Chondrocyte (in vitro differentiated cells): ENCODE data around the gene HADHA. TPM values are rescaled to one million over a fixed set of nuclear protein-coding genes. Genes with fewer than 3 reads are reported as not detected.

ENCODE experiments used
- DNase-seq: peaks from one replicate; pipeline ENCODE4 v3.0.0; 2021; ENCODE audit warnings: mixed read lengths, low spot score
- H3K27ac Mint-ChIP-seq: one replicate; pipeline ENCODE4 v1.8.0; 2021; ENCODE audit warnings: mild to moderate bottlenecking, moderate library complexity, mixed read lengths; ENCODE audit not compliant: unreplicated experiment
- H3K27me3 Mint-ChIP-seq: 2 replicates; pipeline ENCODE4 v1.8.0; 2021; ENCODE audit warnings: low read depth, mixed read lengths
- H3K36me3 Mint-ChIP-seq: 2 replicates; pipeline ENCODE4 v1.8.0; 2021; ENCODE audit warnings: low read depth, mixed read lengths
- H3K4me1 Mint-ChIP-seq: 2 replicates; pipeline ENCODE4 v1.8.0; 2021; ENCODE audit warnings: low read depth, mild to moderate bottlenecking, mixed read lengths
- H3K4me3 Mint-ChIP-seq: one replicate; pipeline ENCODE4 v1.8.0; 2021; ENCODE audit warnings: mild to moderate bottlenecking, moderate library complexity, mixed read lengths; ENCODE audit not compliant: unreplicated experiment
- H3K9me3 Mint-ChIP-seq: 2 replicates; pipeline ENCODE4 v1.8.0; 2021; ENCODE audit warnings: low read depth, mixed read lengths
- total RNA-seq: library from RNA; stranded (reverse); gene quantifications from 3 replicates; pipeline ENCODE4 v1.2.1, GENCODE V29; 2021
- TF ChIP-seq, protein P1 (sequence below): fragments of 200-600 bp; sonication (generic); IDR thresholded peaks from 2 replicates; pipeline ENCODE4 v1.5.0; 2021; ENCODE audit warnings: antibody characterized with exemption, mild to moderate bottlenecking, moderate library complexity

Gene HADHA
- total RNA-seq, 1 donor from 2014 or later = 98.0 TPM

DNA sequence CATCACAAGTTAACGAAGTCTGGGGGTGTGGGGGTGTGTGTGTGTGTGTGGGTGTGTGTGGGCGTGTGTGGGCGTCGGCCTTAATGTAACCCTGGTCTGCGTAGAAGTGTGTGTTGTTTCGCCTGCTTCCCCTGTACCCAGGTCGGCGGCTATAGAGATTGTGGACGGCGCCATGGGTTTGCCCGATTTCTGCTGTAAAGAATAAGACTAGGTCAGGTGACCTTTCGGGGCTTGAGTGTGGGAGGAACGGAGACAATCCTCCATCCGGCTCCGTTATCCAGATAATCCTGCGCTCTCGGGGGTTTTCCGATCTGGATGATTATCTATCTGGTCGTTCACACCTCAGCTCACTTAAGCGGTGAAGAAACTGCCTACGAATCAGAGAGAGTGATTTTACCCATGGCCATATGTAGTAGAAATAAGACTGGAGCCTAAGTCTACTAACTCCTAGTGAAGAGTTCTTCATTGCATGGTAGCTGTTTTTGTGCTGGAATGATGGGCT lies 850 bp upstream of the HADHA start:
- Mint-ChIP-seq H3K27me3 (no peaks in the 10 kb centered on the region), H3K36me3 (no peaks in the 10 kb centered on the region), H3K4me1 (peaks cover 48% of the 10 kb centered on the region), H3K27ac (peak overlapping the region; percentile 100), H3K9me3 (no peaks in the 10 kb centered on the region), H3K4me3 (peak overlapping the region; percentile 92)
- no peak for DNase-seq
- TF ChIP-seq, protein P1, sequence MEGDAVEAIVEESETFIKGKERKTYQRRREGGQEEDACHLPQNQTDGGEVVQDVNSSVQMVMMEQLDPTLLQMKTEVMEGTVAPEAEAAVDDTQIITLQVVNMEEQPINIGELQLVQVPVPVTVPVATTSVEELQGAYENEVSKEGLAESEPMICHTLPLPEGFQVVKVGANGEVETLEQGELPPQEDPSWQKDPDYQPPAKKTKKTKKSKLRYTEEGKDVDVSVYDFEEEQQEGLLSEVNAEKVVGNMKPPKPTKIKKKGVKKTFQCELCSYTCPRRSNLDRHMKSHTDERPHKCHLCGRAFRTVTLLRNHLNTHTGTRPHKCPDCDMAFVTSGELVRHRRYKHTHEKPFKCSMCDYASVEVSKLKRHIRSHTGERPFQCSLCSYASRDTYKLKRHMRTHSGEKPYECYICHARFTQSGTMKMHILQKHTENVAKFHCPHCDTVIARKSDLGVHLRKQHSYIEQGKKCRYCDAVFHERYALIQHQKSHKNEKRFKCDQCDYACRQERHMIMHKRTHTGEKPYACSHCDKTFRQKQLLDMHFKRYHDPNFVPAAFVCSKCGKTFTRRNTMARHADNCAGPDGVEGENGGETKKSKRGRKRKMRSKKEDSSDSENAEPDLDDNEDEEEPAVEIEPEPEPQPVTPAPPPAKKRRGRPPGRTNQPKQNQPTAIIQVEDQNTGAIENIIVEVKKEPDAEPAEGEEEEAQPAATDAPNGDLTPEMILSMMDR = no peak

DNA sequence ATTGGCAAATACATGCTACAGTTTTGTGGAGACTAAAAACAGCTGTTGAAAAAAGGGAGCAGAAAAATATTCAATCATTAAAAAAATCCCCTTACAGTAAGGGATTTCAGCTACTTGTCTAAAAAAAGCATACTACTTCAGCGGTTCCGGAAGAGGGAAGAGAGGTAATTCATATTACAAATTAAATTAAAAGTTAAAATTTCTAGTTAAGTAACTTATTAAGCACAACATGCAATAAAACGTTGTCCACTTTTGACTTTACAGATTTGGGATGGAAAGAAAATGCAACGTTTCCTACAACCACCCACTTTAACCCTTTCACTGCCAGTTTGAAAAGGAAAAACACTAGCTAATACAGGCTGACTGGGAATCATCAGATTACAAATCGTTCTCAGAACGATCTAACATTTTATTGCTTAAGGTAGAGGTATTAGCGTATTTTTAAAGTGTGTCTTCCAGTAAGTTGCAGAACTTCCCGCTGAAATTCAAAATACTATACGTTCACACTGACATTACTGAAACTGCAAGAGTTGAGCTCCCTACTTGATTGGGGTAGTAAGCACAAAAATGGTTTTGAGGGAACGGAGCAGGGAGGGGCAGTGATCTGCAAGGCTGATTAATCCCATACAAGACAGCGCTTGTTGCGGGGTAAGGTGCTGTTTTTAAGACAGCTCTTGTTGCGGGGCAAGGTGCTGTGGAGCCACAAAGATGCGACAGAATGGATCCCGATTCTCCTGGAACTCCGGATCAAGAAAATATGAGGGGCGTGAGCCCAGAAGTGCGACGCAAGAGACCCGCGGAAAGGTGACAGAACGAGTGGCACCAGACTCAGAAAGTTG lies 743 bp downstream of the HADHA start:
- Mint-ChIP-seq H3K4me3 (peak overlapping the region; percentile 92), H3K4me1 (peaks cover 51% of the 10 kb centered on the region), H3K36me3 (no peaks in the 10 kb centered on the region), H3K27ac (peak overlapping the region; percentile 100), H3K9me3 (no peaks in the 10 kb centered on the region), H3K27me3 (no peaks in the 10 kb centered on the region)
- DNase-seq = no peak
- TF ChIP-seq, protein P1 = no peak

DNA sequence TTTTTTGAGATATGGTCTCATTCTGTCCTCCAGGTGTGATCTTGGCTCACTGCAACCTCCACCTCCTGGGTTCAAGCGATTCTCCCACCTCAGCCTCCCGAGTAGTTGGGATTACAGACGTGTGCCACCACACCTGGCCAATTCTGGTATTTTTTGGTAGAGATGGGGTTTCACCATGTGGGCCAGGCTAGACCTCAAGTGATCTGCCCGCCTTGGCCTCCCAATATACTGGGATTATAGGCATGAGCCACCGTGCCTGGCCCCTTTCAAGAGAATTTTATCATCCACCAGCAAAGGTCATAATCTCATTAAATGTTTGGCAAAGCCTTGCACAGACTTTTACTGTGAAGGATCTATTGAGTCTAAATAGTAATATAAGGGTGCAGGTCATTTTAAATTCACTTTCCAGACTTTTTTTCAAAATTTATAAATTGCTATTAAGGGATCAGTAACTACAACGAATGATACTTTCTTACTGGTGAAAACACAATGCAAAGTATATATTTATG lies 2.5 kb downstream of the HADHA start:
- Mint-ChIP-seq H3K27ac (peak overlapping the region; percentile 11), H3K4me1 (peaks cover 48% of the 10 kb centered on the region), H3K9me3 (no peaks in the 10 kb centered on the region), H3K4me3 (peak overlapping the region; percentile 92), H3K27me3 (no peaks in the 10 kb centered on the region), H3K36me3 (peaks cover 2% of the 10 kb centered on the region)
- TF ChIP-seq, protein P1 = no peak
- no peak for DNase-seq

DNA sequence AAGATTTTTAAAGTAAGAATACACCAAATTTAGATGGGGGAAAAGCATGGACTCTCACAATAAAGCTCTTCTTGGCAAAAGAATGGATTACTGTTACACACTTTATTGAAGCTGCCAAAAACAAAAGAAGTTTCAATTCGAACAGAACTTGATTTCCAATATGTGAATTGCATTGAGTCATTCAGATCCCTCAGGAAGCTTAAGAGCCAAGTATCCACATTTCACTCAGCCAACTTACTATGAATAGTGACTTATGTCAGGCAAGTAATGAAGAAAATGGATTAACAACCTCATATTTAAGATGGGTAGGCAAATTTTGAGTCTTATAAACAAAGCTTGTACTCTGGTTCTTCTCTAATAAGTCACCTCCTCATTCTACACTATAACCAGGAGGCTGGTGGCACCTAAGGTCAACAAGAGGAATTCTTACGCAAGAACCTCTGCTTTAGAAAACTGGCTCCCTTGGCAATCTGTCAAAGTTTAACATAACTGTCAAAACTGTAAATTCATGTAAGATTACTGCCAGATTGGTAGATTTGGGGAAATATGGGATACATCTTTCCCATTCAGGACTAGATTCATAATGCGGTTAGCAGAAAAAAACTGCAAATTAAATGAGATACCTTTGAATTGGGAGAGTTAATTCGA lies 6.0 kb downstream of the HADHA start:
- Mint-ChIP-seq H3K36me3 (peaks cover 11% of the 10 kb centered on the region), H3K4me1 (peaks cover 30% of the 10 kb centered on the region), H3K9me3 (no peaks in the 10 kb centered on the region), H3K4me3 (no peak overlapping the region), H3K27ac (no peak overlapping the region), H3K27me3 (no peaks in the 10 kb centered on the region)
- TF ChIP-seq, protein P1 = no peak
- DNase-seq = no peak

DNA sequence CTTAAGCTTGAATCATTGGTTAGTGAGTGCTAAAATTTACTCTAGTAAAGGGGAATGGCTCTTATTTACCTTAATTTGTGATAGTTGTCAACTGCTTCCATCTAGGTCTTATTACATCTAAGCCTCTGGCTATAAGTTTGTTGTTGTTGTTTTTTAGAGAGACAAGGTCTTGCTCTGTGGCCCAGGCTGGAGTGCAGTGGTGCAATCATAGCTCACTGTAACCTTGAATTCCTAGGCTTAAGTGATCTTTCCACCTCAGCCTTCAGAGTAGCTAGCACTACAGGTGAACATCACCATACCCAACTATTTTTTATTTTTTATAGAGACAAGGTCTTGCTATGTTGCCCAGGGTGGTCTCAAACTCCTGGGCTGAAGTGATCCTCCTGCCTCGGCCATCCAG lies 6.6 kb downstream of the HADHA start:
- H3K4me3 Mint-ChIP-seq = no peak overlapping the region
- DNase-seq = no peak
- no peaks in the 10 kb centered on the region for H3K9me3 Mint-ChIP-seq
- H3K27ac Mint-ChIP-seq = no peak overlapping the region
- H3K36me3 Mint-ChIP-seq = peaks cover 14% of the 10 kb centered on the region
- H3K4me1 Mint-ChIP-seq = peaks cover 26% of the 10 kb centered on the region
- TF ChIP-seq, protein P1 = no peak
- H3K27me3 Mint-ChIP-seq = no peaks in the 10 kb centered on the region
